Measurements from ENCODE around the gene MAGI2.

The MAGI2 gene

DNA sequence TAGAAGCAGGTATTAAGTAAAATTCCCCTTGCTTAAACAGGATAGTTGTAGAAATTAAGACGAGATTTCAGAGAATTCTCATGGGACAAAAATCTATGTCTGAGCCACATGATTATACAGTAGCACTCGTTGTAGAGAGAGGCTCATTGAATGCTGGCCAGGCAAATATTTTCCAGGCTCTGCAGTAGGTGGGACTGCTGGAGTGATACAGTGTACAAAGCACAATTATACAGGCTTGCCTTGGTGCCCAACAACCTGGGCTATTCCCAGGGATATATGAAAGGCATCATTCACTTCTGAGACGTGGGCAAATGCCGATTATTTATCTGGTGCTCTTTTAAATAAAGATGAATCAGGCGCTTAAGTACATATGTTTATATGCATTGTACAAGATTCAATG, 1274.3 kb downstream of the MAGI2 start:
- Histone ChIP-seq H3K4me1 (ENCODE audit: control insufficient read depth in 1 of 2, insufficient read depth in 1 of 2, low read depth in 1 of 2, low read length in 1 of 2) (no peaks in the 10 kb centered on the region), H3K4me3 (ENCODE audit: low read depth in 1 of 2, low read length in 1 of 2) (no peak overlapping the region), H3K27me3 (no peaks in the 10 kb centered on the region), H3K27ac (no peak overlapping the region), H3K9me3 (no peaks in the 10 kb centered on the region), H3K36me3 (no peaks in the 10 kb centered on the region)
- TF ChIP-seq CTCF (IDR thresholded peaks at IDR 0.05), result no peak

DNA sequence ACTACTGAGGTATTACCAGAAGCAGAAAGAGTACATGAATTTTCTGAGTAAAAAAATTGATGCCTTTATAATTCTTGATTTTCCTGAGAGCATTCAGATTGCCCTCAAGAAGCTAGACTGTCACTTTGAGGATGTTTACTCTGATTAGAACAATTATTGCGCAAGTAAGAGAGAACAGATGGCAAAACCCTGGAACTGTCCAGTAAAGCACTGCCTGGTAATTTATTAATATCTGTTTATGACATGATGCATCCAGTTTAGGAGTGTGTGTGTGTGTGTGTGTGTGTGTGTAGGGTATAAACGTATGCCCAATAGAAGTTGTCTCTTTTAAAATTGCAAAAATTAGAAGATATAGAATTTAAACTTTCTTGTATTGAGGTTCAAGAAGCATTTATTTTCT, 1275.1 kb downstream of the MAGI2 start:
- H3K36me3 ChIP-seq, result no peaks in the 10 kb centered on the region
- H3K27ac ChIP-seq, result no peak overlapping the region
- no peaks in the 10 kb centered on the region for H3K9me3 ChIP-seq
- H3K4me1 ChIP-seq (ENCODE audit: control insufficient read depth in 1 of 2, insufficient read depth in 1 of 2, low read depth in 1 of 2, low read length in 1 of 2), result no peaks in the 10 kb centered on the region
- no peak for TF ChIP-seq CTCF (IDR thresholded peaks at IDR 0.05)
- no peak overlapping the region for H3K4me3 ChIP-seq (ENCODE audit: low read depth in 1 of 2, low read length in 1 of 2)
- H3K27me3 ChIP-seq, result no peaks in the 10 kb centered on the region

GRCh38 chr7:78176171-78176570, 1277.3 kb downstream of the MAGI2 start:
- Histone ChIP-seq H3K4me1 (ENCODE audit: control insufficient read depth in 1 of 2, insufficient read depth in 1 of 2, low read depth in 1 of 2, low read length in 1 of 2) (no peaks in the 10 kb centered on the region), H3K9me3 (no peaks in the 10 kb centered on the region), H3K4me3 (ENCODE audit: low read depth in 1 of 2, low read length in 1 of 2) (no peak overlapping the region), H3K27ac (no peak overlapping the region), H3K27me3 (no peaks in the 10 kb centered on the region), H3K36me3 (no peaks in the 10 kb centered on the region)
- TF ChIP-seq CTCF (IDR thresholded peaks at IDR 0.05), result no peak

GRCh38 chr7:78175330-78176100, 1278.0 kb downstream of the MAGI2 start:
- no peak for TF ChIP-seq CTCF (IDR thresholded peaks at IDR 0.05)
- Histone ChIP-seq H3K9me3 (no peaks in the 10 kb centered on the region), H3K36me3 (no peaks in the 10 kb centered on the region), H3K4me1 (ENCODE audit: control insufficient read depth in 1 of 2, insufficient read depth in 1 of 2, low read depth in 1 of 2, low read length in 1 of 2) (no peaks in the 10 kb centered on the region), H3K27me3 (no peaks in the 10 kb centered on the region), H3K4me3 (ENCODE audit: low read depth in 1 of 2, low read length in 1 of 2) (no peak overlapping the region), H3K27ac (no peak overlapping the region)

DNA sequence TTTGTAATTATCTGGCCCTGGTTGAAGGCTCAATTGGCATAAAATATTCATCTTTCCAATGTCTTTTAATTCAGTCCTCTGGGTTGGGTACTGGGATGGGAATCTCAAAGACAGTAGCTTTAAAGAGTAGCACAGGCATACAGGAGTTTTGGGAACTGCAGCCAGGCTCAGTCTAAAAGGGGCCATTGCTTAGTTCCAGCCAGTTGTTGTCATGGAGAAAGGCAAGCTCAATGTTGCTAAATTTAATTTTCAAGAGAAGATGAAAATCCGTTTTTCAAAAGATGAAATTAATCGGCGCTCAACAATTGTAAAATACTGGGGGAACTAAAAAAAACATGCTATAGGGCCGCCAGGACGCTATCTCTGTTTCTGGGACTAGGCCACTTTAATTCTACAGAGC, 1279.8 kb downstream of the MAGI2 start:
- Histone ChIP-seq H3K27me3 (no peaks in the 10 kb centered on the region), H3K4me1 (ENCODE audit: control insufficient read depth in 1 of 2, insufficient read depth in 1 of 2, low read depth in 1 of 2, low read length in 1 of 2) (no peaks in the 10 kb centered on the region), H3K27ac (no peak overlapping the region), H3K4me3 (ENCODE audit: low read depth in 1 of 2, low read length in 1 of 2) (no peak overlapping the region), H3K36me3 (no peaks in the 10 kb centered on the region), H3K9me3 (no peaks in the 10 kb centered on the region)
- no peak for TF ChIP-seq CTCF (IDR thresholded peaks at IDR 0.05)

All from neutrophil (primary cell).